Chondrocyte (in vitro differentiated cells): ENCODE measurements around the gene TCERG1L. TPM values are rescaled to one million over a fixed set of nuclear protein-coding genes. Genes with fewer than 3 reads are reported as not detected.
"Not testable (repeated sequence)": the region's sequence is repeated elsewhere in the genome, so short reads cannot be mapped to it uniquely, and the experiment has no call there.

Experiments used
- DNase-seq: peaks from one replicate; pipeline ENCODE4 v3.0.0; 2021; ENCODE audit warnings: mixed read lengths, low spot score
- H3K27ac Mint-ChIP-seq: one replicate; pipeline ENCODE4 v1.8.0; 2021; ENCODE audit warnings: mild to moderate bottlenecking, moderate library complexity, mixed read lengths; ENCODE audit not compliant: unreplicated experiment
- H3K27me3 Mint-ChIP-seq: 2 replicates; pipeline ENCODE4 v1.8.0; 2021; ENCODE audit warnings: low read depth, mixed read lengths
- H3K36me3 Mint-ChIP-seq: 2 replicates; pipeline ENCODE4 v1.8.0; 2021; ENCODE audit warnings: low read depth, mixed read lengths
- H3K4me1 Mint-ChIP-seq: 2 replicates; pipeline ENCODE4 v1.8.0; 2021; ENCODE audit warnings: low read depth, mild to moderate bottlenecking, mixed read lengths
- H3K4me3 Mint-ChIP-seq: one replicate; pipeline ENCODE4 v1.8.0; 2021; ENCODE audit warnings: mild to moderate bottlenecking, moderate library complexity, mixed read lengths; ENCODE audit not compliant: unreplicated experiment
- H3K9me3 Mint-ChIP-seq: 2 replicates; pipeline ENCODE4 v1.8.0; 2021; ENCODE audit warnings: low read depth, mixed read lengths
- total RNA-seq: library from RNA; stranded (reverse); gene quantifications from 3 replicates; pipeline ENCODE4 v1.2.1, GENCODE V29; 2021
- TF ChIP-seq, protein P1 (sequence below): fragments of 200-600 bp; sonication (generic); IDR thresholded peaks from 2 replicates; pipeline ENCODE4 v1.5.0; 2021; ENCODE audit warnings: antibody characterized with exemption, mild to moderate bottlenecking, moderate library complexity

TCERG1L gene
- total RNA-seq, 1 donor from 2014 or later: not detected

DNA sequence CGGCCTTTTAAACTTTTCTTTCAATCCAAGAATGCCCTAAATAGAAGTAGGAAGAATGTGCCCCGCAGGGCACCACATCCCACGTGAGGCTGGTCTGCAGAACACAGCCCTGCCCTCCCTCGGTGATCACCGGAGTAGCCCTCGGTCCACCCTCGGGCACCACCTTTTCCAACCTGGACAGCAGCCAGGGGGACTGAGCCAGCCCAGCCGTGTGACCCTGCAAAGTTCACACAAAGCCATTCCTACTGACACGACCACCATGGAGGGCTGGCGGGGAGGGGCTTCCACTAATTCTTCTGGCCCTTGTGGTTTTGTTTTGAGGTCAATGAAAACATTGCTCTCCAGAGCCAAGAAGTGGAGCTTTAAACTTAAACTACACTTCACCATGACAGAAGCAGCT, 132.2 kb downstream of the TCERG1L start:
- TF ChIP-seq, protein P1, sequence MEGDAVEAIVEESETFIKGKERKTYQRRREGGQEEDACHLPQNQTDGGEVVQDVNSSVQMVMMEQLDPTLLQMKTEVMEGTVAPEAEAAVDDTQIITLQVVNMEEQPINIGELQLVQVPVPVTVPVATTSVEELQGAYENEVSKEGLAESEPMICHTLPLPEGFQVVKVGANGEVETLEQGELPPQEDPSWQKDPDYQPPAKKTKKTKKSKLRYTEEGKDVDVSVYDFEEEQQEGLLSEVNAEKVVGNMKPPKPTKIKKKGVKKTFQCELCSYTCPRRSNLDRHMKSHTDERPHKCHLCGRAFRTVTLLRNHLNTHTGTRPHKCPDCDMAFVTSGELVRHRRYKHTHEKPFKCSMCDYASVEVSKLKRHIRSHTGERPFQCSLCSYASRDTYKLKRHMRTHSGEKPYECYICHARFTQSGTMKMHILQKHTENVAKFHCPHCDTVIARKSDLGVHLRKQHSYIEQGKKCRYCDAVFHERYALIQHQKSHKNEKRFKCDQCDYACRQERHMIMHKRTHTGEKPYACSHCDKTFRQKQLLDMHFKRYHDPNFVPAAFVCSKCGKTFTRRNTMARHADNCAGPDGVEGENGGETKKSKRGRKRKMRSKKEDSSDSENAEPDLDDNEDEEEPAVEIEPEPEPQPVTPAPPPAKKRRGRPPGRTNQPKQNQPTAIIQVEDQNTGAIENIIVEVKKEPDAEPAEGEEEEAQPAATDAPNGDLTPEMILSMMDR: no peak
- no peak for DNase-seq
- Mint-ChIP-seq H3K36me3 (no peaks in the 10 kb centered on the region), H3K27ac (no peak overlapping the region), H3K9me3 (peaks cover 26% of the 10 kb centered on the region), H3K4me3 (no peak overlapping the region), H3K27me3 (no peaks in the 10 kb centered on the region), H3K4me1 (no peaks in the 10 kb centered on the region)

DNA sequence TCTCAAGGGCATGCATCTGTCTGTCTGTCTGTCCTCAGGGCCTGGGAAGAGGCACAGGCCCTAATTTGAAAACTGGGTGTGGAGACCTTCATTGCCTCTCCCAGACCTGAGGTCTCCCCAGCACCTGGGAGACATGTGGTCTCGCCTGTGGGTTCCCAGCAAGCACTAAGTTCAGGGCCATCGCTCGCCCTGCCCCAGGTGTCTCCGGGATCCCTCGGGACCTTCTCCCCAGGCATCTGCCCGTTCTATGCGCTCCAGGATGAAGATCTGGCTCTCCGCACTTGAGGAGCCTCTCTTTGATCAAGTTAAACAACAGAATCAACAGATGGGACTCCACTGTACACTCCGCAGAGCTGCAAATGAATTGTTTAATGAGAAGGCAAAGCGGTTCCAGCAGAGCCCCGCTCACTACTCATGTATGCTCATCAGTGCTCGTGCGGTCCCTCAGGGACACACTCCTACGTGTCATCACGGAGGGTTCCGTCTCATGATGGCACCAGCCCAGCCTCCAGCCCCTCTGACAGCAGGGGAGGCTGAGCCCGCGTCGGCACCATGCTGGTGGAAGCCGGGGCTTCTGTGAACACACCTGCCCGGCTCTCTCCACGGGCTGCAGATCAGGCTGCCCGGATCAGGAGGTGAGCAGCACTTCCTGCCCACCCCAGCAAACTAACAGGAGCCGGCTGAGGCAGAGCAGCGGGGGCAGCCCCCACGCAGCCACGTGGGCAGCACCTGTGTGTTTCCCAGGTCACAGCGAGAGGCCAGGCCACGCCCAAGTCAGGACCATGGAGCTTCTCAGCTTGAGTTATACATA, 132.8 kb downstream of the TCERG1L start:
- H3K4me3 Mint-ChIP-seq: no peak overlapping the region
- no peaks in the 10 kb centered on the region for H3K27me3 Mint-ChIP-seq
- H3K9me3 Mint-ChIP-seq: peaks cover 21% of the 10 kb centered on the region
- TF ChIP-seq, protein P1: no peak
- no peak overlapping the region for H3K27ac Mint-ChIP-seq
- DNase-seq: no peak
- no peaks in the 10 kb centered on the region for H3K4me1 Mint-ChIP-seq
- no peaks in the 10 kb centered on the region for H3K36me3 Mint-ChIP-seq

DNA sequence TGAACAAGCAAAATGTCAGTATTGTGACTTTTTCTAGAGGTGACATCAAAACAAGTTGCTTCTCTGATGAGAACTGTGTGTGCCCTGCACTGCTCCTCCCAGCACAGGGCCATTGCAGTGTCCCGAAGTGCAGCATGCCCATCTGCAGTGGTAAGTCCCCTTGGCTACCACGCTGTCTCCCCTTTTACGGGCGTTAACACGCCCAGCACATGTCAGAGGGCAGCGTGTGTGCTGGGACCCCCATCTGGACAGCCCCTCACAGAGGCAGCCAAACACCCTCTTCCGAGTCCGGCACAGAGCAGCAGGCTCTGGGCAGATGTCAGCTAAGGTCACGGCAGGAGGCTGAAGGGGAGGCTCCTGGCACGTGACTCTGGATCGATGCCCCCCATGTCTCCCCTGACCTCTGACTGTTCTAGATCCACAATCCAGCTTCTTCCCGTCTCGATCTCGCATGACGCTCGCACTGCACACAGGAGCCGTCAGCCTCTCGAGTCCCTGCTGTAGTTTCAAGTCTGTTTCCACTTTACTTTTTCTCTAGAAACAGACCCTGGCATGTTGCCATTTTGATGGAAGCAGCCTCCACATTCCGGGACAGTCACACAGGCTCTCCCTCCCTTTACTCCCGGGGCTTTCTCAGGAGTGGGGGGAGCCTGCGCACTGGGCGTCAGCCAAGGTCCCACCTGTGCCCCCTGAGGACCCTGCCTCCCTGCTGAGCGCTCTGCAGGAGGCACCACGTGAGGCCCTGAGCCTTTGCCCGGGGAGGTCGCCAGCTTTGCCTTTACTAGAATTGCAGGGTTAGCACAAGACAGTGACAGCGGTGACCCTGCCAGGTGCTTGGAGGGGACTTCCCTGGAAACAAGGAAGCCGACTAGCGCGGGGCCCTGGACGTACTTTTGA, 133.8 kb downstream of the TCERG1L start:
- TF ChIP-seq, protein P1: no peak
- no peak for DNase-seq
- no peaks in the 10 kb centered on the region for H3K36me3 Mint-ChIP-seq
- no peak overlapping the region for H3K27ac Mint-ChIP-seq
- H3K9me3 Mint-ChIP-seq: peaks cover 16% of the 10 kb centered on the region
- no peak overlapping the region for H3K4me3 Mint-ChIP-seq
- H3K27me3 Mint-ChIP-seq: no peaks in the 10 kb centered on the region
- no peaks in the 10 kb centered on the region for H3K4me1 Mint-ChIP-seq

DNA sequence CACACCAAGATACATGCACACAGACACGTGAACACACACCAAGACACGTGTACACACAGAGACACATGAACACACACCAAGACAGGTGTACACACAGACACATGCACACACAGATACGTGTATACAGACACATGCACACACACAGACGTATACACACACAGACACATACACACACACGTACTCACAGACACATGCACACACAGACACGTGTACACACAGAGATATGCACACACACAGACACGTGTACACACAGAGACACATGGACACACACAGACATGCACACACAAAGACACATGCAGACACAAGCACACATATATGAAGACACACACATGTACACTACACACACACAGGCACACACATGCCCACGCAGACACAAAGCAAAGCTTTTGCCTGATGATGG, 134.6 kb downstream of the TCERG1L start:
- DNase-seq: no peak
- Mint-ChIP-seq H3K9me3 (peaks cover 21% of the 10 kb centered on the region), H3K27me3 (no peaks in the 10 kb centered on the region), H3K36me3 (no peaks in the 10 kb centered on the region), H3K4me1 (no peaks in the 10 kb centered on the region), H3K27ac (no peak overlapping the region), H3K4me3 (no peak overlapping the region)
- TF ChIP-seq, protein P1: no peak

DNA sequence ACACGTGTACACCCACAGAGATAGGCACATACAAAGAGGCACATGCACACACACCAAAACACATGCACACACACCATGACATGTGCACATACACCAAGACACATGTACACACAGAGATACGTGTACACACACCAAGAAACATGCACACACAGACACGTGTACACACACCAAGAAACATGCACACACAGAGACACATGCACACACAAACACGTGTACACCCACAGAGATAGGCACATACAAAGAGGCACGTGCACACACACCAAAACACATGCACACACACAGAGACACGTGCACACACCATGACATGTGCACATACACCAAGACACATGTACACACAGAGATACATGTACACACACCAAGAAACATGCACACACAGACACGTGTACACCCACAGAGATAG, 135.2 kb downstream of the TCERG1L start:
- not testable (repeated sequence) for H3K36me3 Mint-ChIP-seq, H3K27me3 Mint-ChIP-seq, H3K4me3 Mint-ChIP-seq, H3K27ac Mint-ChIP-seq, DNase-seq, H3K4me1 Mint-ChIP-seq
- H3K9me3 Mint-ChIP-seq: peaks cover 23% of the 10 kb centered on the region
